A673 (cell line): ENCODE results near the gene WDR18.

Experiments used
- CTCF ChIP-seq: fragments of 300-800, 200-600 bp; sonication (generic); conservative IDR thresholded peaks from 2 replicates; pipeline ENCODE4 v1.5.1; 2017; ENCODE audit warnings: low read depth, mild to moderate bottlenecking, antibody characterized with exemption, low read length, moderate library complexity, mixed read lengths
- EZH2 ChIP-seq: fragments of 200-600 bp; sonication (generic); IDR thresholded peaks from 2 replicates; pipeline ENCODE4 v1.6.1; 2017; ENCODE audit warnings: borderline replicate concordance, low read depth, mild to moderate bottlenecking, mixed read lengths, antibody characterized with exemption, low read length; ENCODE audit not compliant: poor library complexity, severe bottlenecking

GRCh38 chr19:954272-954671 is 29.9 kb upstream of the WDR18 start:
- TF ChIP-seq CTCF = no peak
- no peak for TF ChIP-seq EZH2
